Glutamatergic neuron (in vitro differentiated cells): ENCODE data around the gene NEGR1. TPM values are rescaled to one million over a fixed set of nuclear protein-coding genes. Genes with fewer than 3 reads are reported as not detected.

ENCODE experiments used
- DNase-seq: peaks from one replicate; pipeline ENCODE4 v3.0.0; 2022
- H3K27ac Mint-ChIP-seq: one replicate; pipeline ENCODE4 v1.8.0; 2020; ENCODE audit warnings: mild to moderate bottlenecking, mixed read lengths, inconsistent platforms; ENCODE audit not compliant: unreplicated experiment
- H3K27me3 Mint-ChIP-seq: one replicate; pipeline ENCODE4 v1.8.0; 2020; ENCODE audit warnings: mild to moderate bottlenecking, moderate library complexity, mixed read lengths, inconsistent platforms; ENCODE audit not compliant: unreplicated experiment
- H3K36me3 Mint-ChIP-seq: one replicate; pipeline ENCODE4 v1.8.0; 2020; ENCODE audit warnings: mild to moderate bottlenecking, mixed read lengths, inconsistent platforms; ENCODE audit not compliant: unreplicated experiment
- H3K4me1 Mint-ChIP-seq: one replicate; pipeline ENCODE4 v1.8.0; 2020; ENCODE audit warnings: mild to moderate bottlenecking, low read depth, mixed read lengths, inconsistent platforms; ENCODE audit not compliant: unreplicated experiment
- H3K4me3 Mint-ChIP-seq: one replicate; pipeline ENCODE4 v1.8.0; 2020; ENCODE audit warnings: mild to moderate bottlenecking, mixed read lengths, inconsistent platforms; ENCODE audit not compliant: unreplicated experiment
- H3K9me3 Mint-ChIP-seq: one replicate; pipeline ENCODE4 v1.8.0; 2020; ENCODE audit warnings: mild to moderate bottlenecking, moderate library complexity, mixed read lengths, inconsistent platforms; ENCODE audit not compliant: unreplicated experiment
- total RNA-seq: library from RNA; stranded (reverse); fragmentation: NEBNext Ultra II Directional; extraction: Animal tissue kit (Norgen Biotek cat#: 25700); gene quantifications from one replicate; pipeline ENCODE4 v1.2.1, GENCODE V29; 2021; ENCODE audit not compliant: unreplicated experiment
- TF ChIP-seq, protein P1 (sequence below): fragments of 200-600 bp; sonication (generic); IDR thresholded peaks from one replicate; pipeline ENCODE4 v1.5.0; 2021; ENCODE audit not compliant: partially characterized antibody, unreplicated experiment

The NEGR1 gene
- total RNA-seq, 1 donor from 2014 or later = 0.51 TPM

DNA sequence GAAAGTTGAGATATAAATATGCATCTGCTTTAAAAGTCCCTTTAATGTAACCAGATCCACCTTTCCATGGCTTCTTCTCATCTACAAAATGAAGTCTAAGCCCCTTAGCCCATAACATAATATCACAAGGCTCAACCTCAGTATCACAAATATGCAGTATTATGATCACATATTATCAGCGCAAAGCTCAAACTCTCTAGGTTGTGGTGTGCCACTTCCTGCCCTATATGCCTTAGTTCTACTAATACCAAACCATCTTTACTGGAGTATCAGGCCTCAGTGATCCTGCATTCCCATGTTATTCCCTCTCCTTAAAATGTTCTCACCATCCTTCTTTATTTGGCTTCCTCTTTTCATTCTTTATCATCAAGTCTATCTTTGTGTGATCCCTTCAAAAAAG lies 301.8 kb downstream of the NEGR1 start:
- Mint-ChIP-seq H3K9me3 (no peaks in the 10 kb centered on the region), H3K36me3 (no peaks in the 10 kb centered on the region), H3K4me1 (no peaks in the 10 kb centered on the region), H3K4me3 (no peak overlapping the region), H3K27ac (no peak overlapping the region), H3K27me3 (no peaks in the 10 kb centered on the region)
- no peak for DNase-seq
- TF ChIP-seq, protein P1, sequence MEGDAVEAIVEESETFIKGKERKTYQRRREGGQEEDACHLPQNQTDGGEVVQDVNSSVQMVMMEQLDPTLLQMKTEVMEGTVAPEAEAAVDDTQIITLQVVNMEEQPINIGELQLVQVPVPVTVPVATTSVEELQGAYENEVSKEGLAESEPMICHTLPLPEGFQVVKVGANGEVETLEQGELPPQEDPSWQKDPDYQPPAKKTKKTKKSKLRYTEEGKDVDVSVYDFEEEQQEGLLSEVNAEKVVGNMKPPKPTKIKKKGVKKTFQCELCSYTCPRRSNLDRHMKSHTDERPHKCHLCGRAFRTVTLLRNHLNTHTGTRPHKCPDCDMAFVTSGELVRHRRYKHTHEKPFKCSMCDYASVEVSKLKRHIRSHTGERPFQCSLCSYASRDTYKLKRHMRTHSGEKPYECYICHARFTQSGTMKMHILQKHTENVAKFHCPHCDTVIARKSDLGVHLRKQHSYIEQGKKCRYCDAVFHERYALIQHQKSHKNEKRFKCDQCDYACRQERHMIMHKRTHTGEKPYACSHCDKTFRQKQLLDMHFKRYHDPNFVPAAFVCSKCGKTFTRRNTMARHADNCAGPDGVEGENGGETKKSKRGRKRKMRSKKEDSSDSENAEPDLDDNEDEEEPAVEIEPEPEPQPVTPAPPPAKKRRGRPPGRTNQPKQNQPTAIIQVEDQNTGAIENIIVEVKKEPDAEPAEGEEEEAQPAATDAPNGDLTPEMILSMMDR = no peak

DNA sequence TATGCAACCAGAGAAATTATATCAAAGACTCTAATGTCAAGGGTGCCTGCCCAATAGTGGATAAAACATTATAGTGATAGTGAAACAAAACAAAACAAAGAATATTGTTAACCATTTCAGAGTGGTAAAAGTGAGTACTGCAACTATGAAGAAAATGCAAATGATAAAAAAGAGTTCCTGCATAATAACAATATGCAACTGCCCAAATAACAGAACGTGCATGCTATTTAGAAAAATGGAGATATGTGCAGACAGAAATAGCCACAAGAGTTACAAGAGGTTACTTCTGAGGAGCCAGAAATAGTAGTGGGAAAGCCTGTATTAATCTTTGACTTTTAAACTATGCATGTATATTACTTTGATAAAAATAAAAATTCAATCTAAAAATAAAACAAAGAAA lies 302.5 kb downstream of the NEGR1 start:
- no peak overlapping the region for H3K4me3 Mint-ChIP-seq
- no peaks in the 10 kb centered on the region for H3K9me3 Mint-ChIP-seq
- no peaks in the 10 kb centered on the region for H3K27me3 Mint-ChIP-seq
- no peaks in the 10 kb centered on the region for H3K4me1 Mint-ChIP-seq
- H3K36me3 Mint-ChIP-seq = no peaks in the 10 kb centered on the region
- DNase-seq = no peak
- H3K27ac Mint-ChIP-seq = no peak overlapping the region
- TF ChIP-seq, protein P1 = no peak

DNA sequence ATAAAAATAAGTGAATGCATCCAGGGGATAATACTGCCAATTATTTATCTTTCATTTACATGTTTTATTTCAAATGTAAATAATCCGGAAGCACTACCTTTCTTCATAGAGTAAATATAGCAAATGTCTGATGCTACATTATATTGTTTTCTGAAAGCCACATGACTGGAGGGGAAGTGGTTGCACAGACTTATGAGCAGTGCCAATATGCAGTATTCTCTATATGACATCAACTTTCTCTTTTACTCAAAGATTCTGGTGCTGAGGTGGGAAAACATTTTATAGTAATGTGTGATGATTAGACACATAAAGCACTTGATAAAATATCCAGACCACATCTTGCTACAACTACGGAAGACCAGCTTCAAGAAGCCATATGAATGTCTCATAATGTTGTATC lies 314.7 kb downstream of the NEGR1 start:
- Mint-ChIP-seq H3K27ac (no peak overlapping the region), H3K36me3 (no peaks in the 10 kb centered on the region), H3K4me1 (no peaks in the 10 kb centered on the region), H3K4me3 (no peak overlapping the region), H3K9me3 (no peaks in the 10 kb centered on the region), H3K27me3 (no peaks in the 10 kb centered on the region)
- no peak for DNase-seq
- TF ChIP-seq, protein P1 = no peak

DNA sequence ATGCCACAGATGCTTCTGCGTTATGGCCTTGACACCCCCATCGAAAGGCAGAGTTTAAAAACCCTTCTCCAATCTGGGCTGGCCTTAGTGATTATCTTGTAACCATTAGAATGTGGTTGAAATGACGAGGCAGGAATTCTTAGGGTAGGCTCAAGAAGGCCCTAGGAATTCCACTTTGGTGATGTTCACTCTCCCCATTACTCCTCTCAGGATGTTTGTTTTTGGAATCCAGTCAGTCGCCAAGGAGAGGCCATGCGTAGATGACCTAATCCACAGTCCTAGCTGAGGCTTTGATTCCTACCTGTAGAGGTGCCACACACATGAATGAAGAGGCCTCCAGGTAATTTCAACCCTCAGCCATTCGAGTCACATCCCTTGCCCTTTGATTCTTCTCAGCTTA lies 318.2 kb downstream of the NEGR1 start:
- no peak for DNase-seq
- Mint-ChIP-seq H3K4me3 (no peak overlapping the region), H3K27ac (no peak overlapping the region), H3K27me3 (no peaks in the 10 kb centered on the region), H3K4me1 (no peaks in the 10 kb centered on the region), H3K9me3 (no peaks in the 10 kb centered on the region), H3K36me3 (no peaks in the 10 kb centered on the region)
- TF ChIP-seq, protein P1 = no peak

DNA sequence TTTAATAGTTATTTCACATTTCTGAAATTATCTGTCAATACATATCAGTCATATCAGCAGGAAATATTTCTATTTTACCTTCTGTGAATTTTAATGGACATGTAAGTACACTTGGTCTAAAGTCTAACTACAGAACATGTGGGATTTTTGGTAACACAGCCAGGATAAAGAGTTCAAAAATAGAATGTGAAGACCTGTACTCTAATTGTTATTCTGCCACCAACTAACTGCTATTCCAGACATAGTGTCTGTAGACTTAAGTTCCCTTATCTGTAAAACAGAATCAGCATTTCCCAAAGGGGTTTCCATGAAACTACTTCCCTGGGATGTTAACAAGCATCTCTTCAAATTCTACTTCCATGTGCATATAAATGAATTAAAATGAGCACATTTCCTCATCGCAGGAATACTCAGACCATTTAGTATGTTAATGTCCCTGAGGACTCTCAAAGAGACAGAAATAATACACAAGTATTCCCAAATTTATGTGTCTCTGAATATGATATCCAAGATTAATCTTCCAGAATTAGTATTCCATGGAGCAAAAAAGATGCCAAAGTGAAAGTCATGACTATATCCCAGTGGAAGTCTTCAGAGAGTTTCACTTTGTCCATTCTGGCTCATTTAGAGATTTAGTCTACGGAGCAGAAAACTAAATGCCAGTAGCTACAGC lies 325.6 kb downstream of the NEGR1 start:
- TF ChIP-seq, protein P1 = no peak
- DNase-seq = no peak
- Mint-ChIP-seq H3K27me3 (no peaks in the 10 kb centered on the region), H3K27ac (no peak overlapping the region), H3K36me3 (no peaks in the 10 kb centered on the region), H3K4me1 (no peaks in the 10 kb centered on the region), H3K9me3 (no peaks in the 10 kb centered on the region), H3K4me3 (no peak overlapping the region)
